ENCODE results near the gene HS3ST4. TPM values are rescaled to one million over a fixed set of nuclear protein-coding genes. Genes with fewer than 3 reads are reported as not detected.

HS3ST4 gene
- total and polyA plus RNA-seq, 2 donors (not counting 3 experiments of a cell fraction or from before 2014, with no cell fraction given): not detected

DNA sequence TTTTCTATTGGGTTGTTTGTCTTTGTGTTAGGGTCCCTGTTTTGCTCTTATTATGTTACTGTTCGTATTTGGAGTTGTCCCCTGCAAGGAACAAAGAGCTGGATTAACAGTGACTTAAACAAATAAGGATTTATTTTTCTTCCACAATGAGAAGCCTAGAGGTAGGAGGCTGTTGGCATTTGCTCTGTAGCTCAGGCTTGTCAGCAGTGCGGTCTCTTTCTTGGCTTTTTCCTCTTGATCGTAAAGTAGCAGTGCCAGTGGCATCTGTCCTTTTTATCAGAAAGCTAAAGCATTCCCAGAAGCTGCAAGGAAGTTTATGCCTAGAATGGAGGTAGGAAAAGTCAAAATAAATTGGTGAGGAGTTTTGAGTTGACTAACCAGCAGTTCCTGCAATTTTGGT lies 154.1 kb downstream of the HS3ST4 start:
- intact Hi-C loops (cut with micrococcal nuclease) (no loop called here), dilution Hi-C loops (cut with MboI; ENCODE audit: extremely low pct_ligation_motif_present, low sequenced_read_pairs) (no loop called here)
- H3K79me2 ChIP-seq (ENCODE audit: control insufficient read depth, insufficient read depth, low read length): no peaks in the 10 kb centered on the region
- POLR2A ChIA-PET: no interaction called here
- TF ChIP-seq, protein P1, sequence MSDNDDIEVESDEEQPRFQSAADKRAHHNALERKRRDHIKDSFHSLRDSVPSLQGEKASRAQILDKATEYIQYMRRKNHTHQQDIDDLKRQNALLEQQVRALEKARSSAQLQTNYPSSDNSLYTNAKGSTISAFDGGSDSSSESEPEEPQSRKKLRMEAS (IDR thresholded peaks at IDR 0.05; ENCODE audit: insufficient read depth, insufficient read length): no peak
- TF ChIP-seq POLR2A (IDR thresholded peaks at IDR 0.05; ENCODE audit: low read depth, low read length) (no peak), GATA2 (IDR thresholded peaks at IDR 0.05; ENCODE audit: insufficient read depth, insufficient read length, low read depth, low read length) (no peak), JUN (IDR thresholded peaks at IDR 0.05; ENCODE audit: borderline replicate concordance, insufficient read depth, insufficient read length, low read depth) (no peak), MYC (IDR thresholded peaks at IDR 0.05; ENCODE audit: low read depth, low read length) (no peak), EZH2 (IDR thresholded peaks at IDR 0.05; ENCODE audit: borderline replicate concordance, low read depth, low read length, severe bottlenecking) (no peak), POLR2AphosphoS5 (IDR thresholded peaks at IDR 0.05; ENCODE audit: insufficient read depth, low read depth, low read length) (no peak), FOS (IDR thresholded peaks at IDR 0.05; ENCODE audit: borderline replicate concordance, insufficient read depth, low read length) (no peak)
- TF ChIP-seq, protein P2, sequence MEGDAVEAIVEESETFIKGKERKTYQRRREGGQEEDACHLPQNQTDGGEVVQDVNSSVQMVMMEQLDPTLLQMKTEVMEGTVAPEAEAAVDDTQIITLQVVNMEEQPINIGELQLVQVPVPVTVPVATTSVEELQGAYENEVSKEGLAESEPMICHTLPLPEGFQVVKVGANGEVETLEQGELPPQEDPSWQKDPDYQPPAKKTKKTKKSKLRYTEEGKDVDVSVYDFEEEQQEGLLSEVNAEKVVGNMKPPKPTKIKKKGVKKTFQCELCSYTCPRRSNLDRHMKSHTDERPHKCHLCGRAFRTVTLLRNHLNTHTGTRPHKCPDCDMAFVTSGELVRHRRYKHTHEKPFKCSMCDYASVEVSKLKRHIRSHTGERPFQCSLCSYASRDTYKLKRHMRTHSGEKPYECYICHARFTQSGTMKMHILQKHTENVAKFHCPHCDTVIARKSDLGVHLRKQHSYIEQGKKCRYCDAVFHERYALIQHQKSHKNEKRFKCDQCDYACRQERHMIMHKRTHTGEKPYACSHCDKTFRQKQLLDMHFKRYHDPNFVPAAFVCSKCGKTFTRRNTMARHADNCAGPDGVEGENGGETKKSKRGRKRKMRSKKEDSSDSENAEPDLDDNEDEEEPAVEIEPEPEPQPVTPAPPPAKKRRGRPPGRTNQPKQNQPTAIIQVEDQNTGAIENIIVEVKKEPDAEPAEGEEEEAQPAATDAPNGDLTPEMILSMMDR (IDR thresholded peaks at IDR 0.05; ENCODE audit: extremely low read depth in 1 of 2, insufficient read depth in 1 of 2, low read depth in 1 of 2, low read length in 2 of 2): no peak
- no peak overlapping the region for H3K27ac ChIP-seq (ENCODE audit: insufficient read depth, low read depth, low read length)
- H3K9ac ChIP-seq (replicated peaks; ENCODE audit: extremely low read depth, insufficient read depth, low read length): no peak overlapping the region
- H3K27me3 ChIP-seq (ENCODE audit: control insufficient read depth in 2 of 2, insufficient read depth in 2 of 2, low read length in 2 of 2): no peaks in the 10 kb centered on the region
- H4K20me1 ChIP-seq (replicated peaks; ENCODE audit: control insufficient read depth, extremely low read depth, insufficient read depth, low read length): no peaks in the 10 kb centered on the region
- CTCF ChIA-PET: no interaction called here
- peaks cover under 1% of the 10 kb centered on the region for H3K9me3 ChIP-seq (replicated peaks; ENCODE audit: control insufficient read depth, insufficient read depth, low read length)
- H3K4me1 ChIP-seq (ENCODE audit: control insufficient read depth, extremely low read depth, insufficient read depth, low read length): no peaks in the 10 kb centered on the region
- H2AFZ ChIP-seq (ENCODE audit: low read depth, low read length): no peak overlapping the region
- no peak overlapping the region for H3K4me3 ChIP-seq (replicated peaks in 1 of 3; ENCODE audit: insufficient read depth in 1 of 3, low read depth in 1 of 3, low read length in 3 of 3)
- H3K36me3 ChIP-seq (ENCODE audit: control insufficient read depth in 2 of 2, extremely low read depth in 1 of 2, insufficient read depth in 2 of 2, low read length in 2 of 2): no peaks in the 10 kb centered on the region
- FAIRE-seq: no peak
- BruUV-seq (replicated peaks): no TSS peak
- DNase-seq (ENCODE audit: low read depth, low spot score): no peak
- no peak overlapping the region for H3K4me2 ChIP-seq (ENCODE audit: insufficient read depth, low read length)
- H3K9me1 ChIP-seq (replicated peaks; ENCODE audit: control insufficient read depth, extremely low read depth, insufficient read depth, low read length): no peaks in the 10 kb centered on the region

Measured in endothelial cell of umbilical vein (primary cell).